HUES6 (cell line): Measurements from ENCODE around the gene PRKACG.
"Not testable (repeated sequence)": the region's sequence is repeated elsewhere in the genome, so short reads cannot be mapped to it uniquely, and the experiment has no call there.

Source experiments
- H3K27ac ChIP-seq: 2 replicates; pipeline ENCODE4 v1.7.0; 2013; ENCODE audit warnings: low read depth, mild to moderate bottlenecking, low read length, inconsistent platforms
- H3K27me3 ChIP-seq: 2 replicates; pipeline ENCODE4 v1.6.1; 2013; ENCODE audit warnings: low read length; ENCODE audit not compliant: control insufficient read depth, insufficient read depth
- H3K36me3 ChIP-seq: 2 replicates; pipeline ENCODE4 v1.6.1; 2013; ENCODE audit warnings: low read length; ENCODE audit not compliant: control insufficient read depth, insufficient read depth
- H3K4me1 ChIP-seq: 2 replicates; pipeline ENCODE4 v1.6.1; 2013; ENCODE audit warnings: low read length; ENCODE audit not compliant: control insufficient read depth, insufficient read depth
- H3K4me3 ChIP-seq: 2 replicates; pipeline ENCODE4 v1.5.1; 2013; ENCODE audit warnings: low read depth, low read length
- H3K9ac ChIP-seq: one replicate; pipeline ENCODE4 v1.6.1; 2013; ENCODE audit warnings: mild to moderate bottlenecking, low read length
- H3K9me3 ChIP-seq: 2 replicates; pipeline ENCODE4 v1.6.1; 2013; ENCODE audit warnings: low read depth, low read length; ENCODE audit not compliant: control insufficient read depth, insufficient read depth

The PRKACG gene

GRCh38 chr9:69003051-69003450 is 10.9 kb downstream of the PRKACG start:
- no peak overlapping the region for H3K9ac ChIP-seq
- peaks cover 6% of the 10 kb centered on the region for H3K4me1 ChIP-seq
- H3K4me3 ChIP-seq = no peak overlapping the region
- H3K27ac ChIP-seq = no peak overlapping the region
- H3K36me3 ChIP-seq = no peaks in the 10 kb centered on the region
- H3K27me3 ChIP-seq = no peaks in the 10 kb centered on the region
- no peaks in the 10 kb centered on the region for H3K9me3 ChIP-seq

GRCh38 chr9:69001921-69002320 is 12.0 kb downstream of the PRKACG start:
- H3K9ac ChIP-seq = no peak overlapping the region

GRCh38 chr9:68999393-69000105 is 14.4 kb downstream of the PRKACG start:
- H3K27me3 ChIP-seq = no peaks in the 10 kb centered on the region
- no peak overlapping the region for H3K27ac ChIP-seq
- peaks cover 16% of the 10 kb centered on the region for H3K4me1 ChIP-seq
- H3K9me3 ChIP-seq = no peaks in the 10 kb centered on the region
- H3K36me3 ChIP-seq = no peaks in the 10 kb centered on the region
- no peak overlapping the region for H3K9ac ChIP-seq
- H3K4me3 ChIP-seq = no peak overlapping the region

More at GRCh38 chr9:69001921-69002320, 12.0 kb downstream of the PRKACG start:
- Histone ChIP-seq H3K27me3 (no peaks in the 10 kb centered on the region), H3K4me3 (no peak overlapping the region), H3K4me1 (peaks cover 14% of the 10 kb centered on the region), H3K36me3 (no peaks in the 10 kb centered on the region), H3K9me3 (no peaks in the 10 kb centered on the region), H3K27ac (no peak overlapping the region)

- Histone ChIP-seq H3K4me3 (no peak overlapping the region), H3K9me3 (no peaks in the 10 kb centered on the region), H3K9ac (no peak overlapping the region)
Observed at GRCh38 chr9:68998812-68999211, 15.1 kb downstream of the PRKACG start.

GRCh38 chr9:68998385-68998784 is 15.5 kb downstream of the PRKACG start:
- Histone ChIP-seq H3K27me3 (no peaks in the 10 kb centered on the region), H3K27ac (no peak overlapping the region), H3K36me3 (no peaks in the 10 kb centered on the region), H3K4me1 (peaks cover 16% of the 10 kb centered on the region), H3K4me3 (no peak overlapping the region), H3K9me3 (no peaks in the 10 kb centered on the region), H3K9ac (no peak overlapping the region)

More at GRCh38 chr9:68998812-68999211, 15.1 kb downstream of the PRKACG start:
- peaks cover 16% of the 10 kb centered on the region for H3K4me1 ChIP-seq
- H3K27me3 ChIP-seq = no peaks in the 10 kb centered on the region
- H3K36me3 ChIP-seq = no peaks in the 10 kb centered on the region
- H3K27ac ChIP-seq = no peak overlapping the region

GRCh38 chr9:68997666-68998065 is 16.2 kb downstream of the PRKACG start:
- no peaks in the 10 kb centered on the region for H3K9me3 ChIP-seq
- no peak overlapping the region for H3K9ac ChIP-seq
- no peak overlapping the region for H3K27ac ChIP-seq
- H3K4me1 ChIP-seq = peaks cover 16% of the 10 kb centered on the region
- H3K27me3 ChIP-seq = no peaks in the 10 kb centered on the region
- no peak overlapping the region for H3K4me3 ChIP-seq
- no peaks in the 10 kb centered on the region for H3K36me3 ChIP-seq

- Histone ChIP-seq H3K9me3 (no peaks in the 10 kb centered on the region), H3K27ac (no peak overlapping the region), H3K4me1 (peaks cover 16% of the 10 kb centered on the region), H3K9ac (no peak overlapping the region), H3K36me3 (no peaks in the 10 kb centered on the region), H3K27me3 (no peaks in the 10 kb centered on the region), H3K4me3 (no peak overlapping the region)
Observed at GRCh38 chr9:68996462-68996861, 17.5 kb downstream of the PRKACG start.

GRCh38 chr9:68995776-68996175 is 18.1 kb downstream of the PRKACG start:
- H3K36me3 ChIP-seq = no peaks in the 10 kb centered on the region
- no peak overlapping the region for H3K4me3 ChIP-seq
- H3K27ac ChIP-seq = no peak overlapping the region
- no peak overlapping the region for H3K9ac ChIP-seq
- peaks cover 16% of the 10 kb centered on the region for H3K4me1 ChIP-seq
- no peaks in the 10 kb centered on the region for H3K27me3 ChIP-seq
- no peaks in the 10 kb centered on the region for H3K9me3 ChIP-seq

GRCh38 chr9:68991457-68991856 is 22.5 kb downstream of the PRKACG start:
- Histone ChIP-seq H3K9me3 (no peaks in the 10 kb centered on the region), H3K27ac (no peak overlapping the region), H3K4me1 (no peaks in the 10 kb centered on the region), H3K4me3 (no peak overlapping the region), H3K36me3 (no peaks in the 10 kb centered on the region), H3K9ac (no peak overlapping the region), H3K27me3 (no peaks in the 10 kb centered on the region)

- not testable (repeated sequence) for H3K27me3 ChIP-seq, H3K36me3 ChIP-seq, H3K27ac ChIP-seq, H3K4me3 ChIP-seq, H3K9ac ChIP-seq, H3K4me1 ChIP-seq, H3K9me3 ChIP-seq
Observed at GRCh38 chr9:68986949-68987348, 27.0 kb downstream of the PRKACG start.

- no peak overlapping the region for H3K27ac ChIP-seq
- H3K9ac ChIP-seq = no peak overlapping the region
Observed at GRCh38 chr9:68983522-68984424, 30.1 kb downstream of the PRKACG start.

More at GRCh38 chr9:68983522-68984424, 30.1 kb downstream of the PRKACG start:
- Histone ChIP-seq H3K36me3 (no peaks in the 10 kb centered on the region), H3K9me3 (no peaks in the 10 kb centered on the region), H3K4me3 (no peak overlapping the region), H3K4me1 (peaks cover 27% of the 10 kb centered on the region), H3K27me3 (no peaks in the 10 kb centered on the region)
